Panc1 (cell line): Measurements from ENCODE around the gene SLC39A2. TPM values are rescaled to one million over a fixed set of nuclear protein-coding genes. Genes with fewer than 3 reads are reported as not detected.

Experiments used
- ATAC-seq: fragments of 200-7000 bp; cut with Tn5 transposase; 2 replicates; pipeline ENCODE4 v1.9.1; 2020; ENCODE audit warnings: mild to moderate bottlenecking, moderate library complexity
- BruUV-seq: library from RNA; stranded (reverse); fragments of 400-500 nt; replicated peaks from 2 replicates; lab custom pipeline; 2021; lab: Mats Ljungman, UMichigan
- CTCF ChIA-PET: fragments of 300-600 bp; sonication (Branson Sonifier 250); formaldehyde crosslinking; loops from one replicate; lab custom pipeline; 2022; ENCODE audit warnings: antibody characterized with exemption; lab: Charles Lee
- POLR2A ChIA-PET: fragments of 300-600 bp; sonication (Branson Sonifier 250); formaldehyde crosslinking; loops from one replicate; lab custom pipeline; 2022; ENCODE audit warnings: antibody characterized with exemption; lab: Charles Lee
- DNase-seq: peaks from one replicate; pipeline ENCODE4 v3.0.0-alpha.2; 2010; ENCODE audit warnings: low read depth, low spot score
- H3K27ac ChIP-seq: 2 replicates; pipeline ENCODE4 v1.5.1; 2011; ENCODE audit warnings: mild to moderate bottlenecking, low read length, inconsistent platforms
- H3K27me3 ChIP-seq: fragments of 200-500 bp; sonication (Bioruptor generic); 2 replicates; pipeline ENCODE4 v1.6.0; 2014; ENCODE audit warnings: low read length, inconsistent platforms; ENCODE audit not compliant: control insufficient read depth, insufficient read depth
- H3K36me3 ChIP-seq: fragments of 200-500 bp; sonication (Bioruptor generic); 2 replicates; pipeline ENCODE4 v1.5.1; 2014; ENCODE audit warnings: inconsistent platforms, mild to moderate bottlenecking, low read length, moderate library complexity; ENCODE audit not compliant: control insufficient read depth, insufficient read depth
- H3K4me1 ChIP-seq: 2 replicates; pipeline ENCODE4 v1.5.1; 2011; ENCODE audit warnings: inconsistent platforms, mild to moderate bottlenecking, low read length, moderate library complexity; ENCODE audit not compliant: control insufficient read depth, insufficient read depth
- H3K4me3 ChIP-seq, 2 experiments: 2 replicates each; pipeline ENCODE4 v1.5.1; 2011 to 2012; ENCODE audit warnings: low read depth in 2 of 2, low read length in 2 of 2, mild to moderate bottlenecking in 2 of 2, inconsistent platforms in 1 of 2, moderate library complexity in 1 of 2
- H3K9me3 ChIP-seq: fragments of 200-500 bp; sonication (Bioruptor generic); 2 replicates; pipeline ENCODE4 v1.5.1; 2014; ENCODE audit warnings: low read depth, mild to moderate bottlenecking, inconsistent platforms, low read length, moderate library complexity; ENCODE audit not compliant: control insufficient read depth, insufficient read depth
- CTCF ChIP-seq: fragments of 450-650 bp; IDR thresholded peaks from 2 replicates; pipeline ENCODE4 v1.5.1; 2017; ENCODE audit warnings: mild to moderate bottlenecking
- POLR2AphosphoS5 ChIP-seq: IDR thresholded peaks from 2 replicates; pipeline ENCODE4 v1.6.1; 2012; ENCODE audit warnings: mild to moderate bottlenecking, low read depth, low read length, moderate library complexity
- REST ChIP-seq, 2 experiments: IDR thresholded peaks; 2 replicates each; pipeline ENCODE4 v1.6.1; 2011 to 2012; ENCODE audit warnings: low read depth in 2 of 2, control low read depth in 1 of 2, low read length in 1 of 2, mild to moderate bottlenecking in 1 of 2, moderate library complexity in 1 of 2; ENCODE audit not compliant: insufficient read depth in 1 of 2
- SIN3A ChIP-seq: IDR thresholded peaks from 2 replicates; pipeline ENCODE4 v1.6.1; 2012; ENCODE audit warnings: low read depth, mild to moderate bottlenecking, low read length, moderate library complexity, borderline replicate concordance; ENCODE audit not compliant: insufficient read depth
- TCF7L2 ChIP-seq: IDR thresholded peaks from 2 replicates; pipeline ENCODE4 v1.6.1; 2011; ENCODE audit warnings: mild to moderate bottlenecking, low read depth, low read length, inconsistent platforms
- in situ Hi-C: cut with HindIII; loops from 2 replicates; pipeline ENCODE4 v1.10.0; 2016; ENCODE audit warnings: low sequenced_read_pairs, low pct_unique_long_range_greater_than_20kb
- intact Hi-C: fragments of 100-400 bp; cut with micrococcal nuclease; formaldehyde crosslinking; loops from one replicate; pipeline ENCODE4 v1.10.0; 2022; ENCODE audit not compliant: unreplicated experiment
- total RNA-seq: library from RNA; stranded (reverse); gene quantifications from one replicate; pipeline ENCODE4 v1.2.1, GENCODE V29; 2021; ENCODE audit not compliant: unreplicated experiment

The SLC39A2 gene
- total RNA-seq, 1 experiment from 2014 or later = not detected

GRCh38 chr14:20986811-20987210 is 12.3 kb upstream of the SLC39A2 start:
- DNase-seq (peak; percentile 33), ATAC-seq (0 out of 2 replicates have a peak, but pooled peaks have one; percentile 40)
- H3K36me3 ChIP-seq = peaks cover 5% of the 10 kb centered on the region; the same call in 1 of the 2 replicates
- ChIA-PET POLR2A (no interaction called here), CTCF (interaction anchor here (2.3 kb wide), 1 partner anchor 16 kb away, joined by 7 read pairs; no protein-coding TSS in a partner anchor)
- intact Hi-C loops = no loop called here
- no peaks in the 10 kb centered on the region for H3K9me3 ChIP-seq
- H3K4me1 ChIP-seq = peaks cover 10% of the 10 kb centered on the region
- no peak overlapping the region for H3K4me3 ChIP-seq
- BruUV-seq = no TSS peak
- TF ChIP-seq SIN3A (no peak), REST (IDR thresholded peaks at IDR 0.05; ENCODE audit: insufficient read depth in 1 of 2, low read depth in 2 of 2, low read length in 1 of 2) (no peak), CTCF (no peak), TCF7L2 (no peak)
- no peak overlapping the region for H3K27ac ChIP-seq
- in situ Hi-C loops = no loop called here
- no peaks in the 10 kb centered on the region for H3K27me3 ChIP-seq

- Histone ChIP-seq H3K27ac (peak overlapping the region; percentile 93), H3K4me3 (peak overlapping the region; percentile 40 to 97), H3K36me3 (peaks cover 11% of the 10 kb centered on the region), H3K4me1 (peaks cover 10% of the 10 kb centered on the region), H3K27me3 (no peaks in the 10 kb centered on the region), H3K9me3 (no peaks in the 10 kb centered on the region)
- in situ Hi-C loops = no loop called here
- TSS peak; percentile 88 for BruUV-seq
- ATAC-seq (no peak), DNase-seq (no peak)
- TF ChIP-seq SIN3A (no peak), TCF7L2 (no peak), CTCF (no peak), REST (IDR thresholded peaks at IDR 0.05; ENCODE audit: insufficient read depth in 1 of 2, low read depth in 2 of 2, low read length in 1 of 2) (no peak), POLR2AphosphoS5 (no peak)
- ChIA-PET POLR2A (no interaction called here), CTCF (interaction anchor here (1.4 kb wide), 1 partner anchor 18 kb away, joined by 3 read pairs; no protein-coding TSS in a partner anchor)
- intact Hi-C loops = no loop called here
Observed at GRCh38 chr14:20988717-20989470, 10.2 kb upstream of the SLC39A2 start.
